Embryonic facial prominence (tissue), 1 donor: ENCODE measurements around the gene OXER1.

Experiments used
- DNase-seq: peaks from one replicate; pipeline ENCODE4 v3.0.0-alpha.2; 2016; ENCODE audit errors: extremely low spot score

OXER1 gene

DNA sequence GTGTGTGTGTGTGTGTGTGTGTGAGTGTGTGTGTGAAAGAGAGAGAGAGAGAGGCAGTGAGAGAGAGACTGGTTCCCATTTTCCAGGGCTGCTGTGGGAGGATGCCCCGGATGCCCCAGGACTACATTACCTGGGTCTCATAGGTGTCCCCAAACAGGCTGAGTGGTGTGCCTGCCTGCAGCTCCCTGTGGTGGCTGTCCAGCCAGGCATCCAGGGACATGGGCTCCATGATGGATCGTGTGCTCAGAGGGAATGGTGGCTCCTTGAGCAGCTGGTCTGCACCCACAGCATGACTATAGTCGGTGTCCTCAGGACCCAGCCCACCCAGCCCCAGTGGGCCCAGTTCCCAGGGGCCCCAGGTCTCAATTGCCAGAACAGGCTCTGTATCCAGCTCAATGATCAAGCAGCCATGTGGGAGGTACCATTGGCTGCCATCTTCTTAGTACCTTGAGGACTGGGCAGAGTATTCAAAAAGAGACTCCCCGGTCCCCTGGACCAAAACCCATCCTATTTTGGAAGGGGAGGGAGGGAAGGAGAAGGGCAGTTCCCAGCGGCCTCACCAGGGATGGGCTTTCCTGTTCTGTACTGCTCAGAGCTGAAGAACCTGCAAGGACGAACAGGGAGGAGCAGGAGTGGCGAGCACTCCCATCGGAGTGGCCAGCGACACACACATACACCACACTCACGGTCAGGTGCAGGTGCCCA lies 5.8 kb upstream of the OXER1 start:
- DNase-seq: no peak

DNA sequence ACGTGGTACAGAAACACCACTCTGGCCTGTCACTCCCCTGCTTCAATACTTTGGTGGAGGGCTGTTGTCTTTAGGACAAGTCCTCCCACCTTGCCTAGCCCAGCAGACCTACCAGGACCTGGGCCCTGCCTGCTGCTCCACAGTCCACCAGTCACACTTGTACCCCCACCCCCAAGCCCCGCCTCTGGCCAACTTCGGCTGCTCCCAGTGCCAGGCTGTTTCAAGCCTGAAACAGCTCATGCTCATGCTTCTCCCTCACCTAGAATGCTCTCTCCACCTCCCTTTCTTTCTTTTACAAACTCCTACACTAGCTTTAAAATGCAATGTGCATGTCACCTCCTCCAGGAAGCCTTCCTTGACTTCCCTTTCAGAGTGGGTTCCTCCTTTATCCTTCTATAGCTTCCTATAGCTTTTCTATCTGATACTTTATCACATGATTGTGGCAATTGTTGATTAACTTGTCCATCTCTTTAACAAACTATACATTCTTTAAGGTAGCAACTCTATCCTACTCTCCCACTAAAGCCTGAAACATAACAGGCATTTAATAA lies 4.8 kb upstream of the OXER1 start:
- no peak for DNase-seq

DNA sequence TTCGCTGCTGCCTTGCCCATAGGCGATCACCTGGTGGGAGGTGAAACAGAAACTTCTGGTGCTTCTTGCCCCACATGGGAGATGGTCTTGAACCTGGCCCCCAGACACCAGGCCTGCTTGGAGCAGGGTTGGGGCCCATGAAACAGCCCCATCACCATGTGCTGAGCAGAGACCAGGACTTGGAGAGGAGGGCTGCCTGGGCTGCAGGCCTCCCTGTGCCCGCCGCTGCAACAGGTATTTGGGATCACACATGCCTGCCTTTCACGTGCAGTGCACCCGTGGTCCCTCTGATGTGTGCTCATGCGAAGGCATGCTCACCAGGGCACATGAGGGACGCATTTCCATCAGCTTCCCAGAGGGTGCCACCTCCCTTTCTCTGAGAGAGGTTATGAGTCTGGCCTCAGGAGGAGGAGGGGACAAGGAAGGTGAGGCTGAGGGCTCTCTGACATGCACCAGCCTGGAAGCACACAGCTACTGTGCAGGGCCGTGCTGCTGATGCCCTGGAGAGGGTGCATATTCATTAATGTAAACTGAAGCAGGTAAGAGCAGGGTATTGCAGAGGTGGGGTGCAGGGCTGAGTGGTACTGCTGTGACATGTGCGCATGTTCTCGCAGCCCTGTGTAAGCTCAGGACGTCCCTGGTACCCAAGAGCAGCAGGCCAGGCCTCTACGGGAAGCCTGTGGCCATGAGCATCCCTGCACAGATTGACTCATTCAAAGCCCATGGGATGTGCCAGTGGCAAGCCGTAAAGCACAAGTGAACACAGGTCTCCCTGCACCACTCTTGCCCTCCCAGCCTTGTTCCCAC lies 4.2 kb upstream of the OXER1 start:
- DNase-seq: no peak

DNA sequence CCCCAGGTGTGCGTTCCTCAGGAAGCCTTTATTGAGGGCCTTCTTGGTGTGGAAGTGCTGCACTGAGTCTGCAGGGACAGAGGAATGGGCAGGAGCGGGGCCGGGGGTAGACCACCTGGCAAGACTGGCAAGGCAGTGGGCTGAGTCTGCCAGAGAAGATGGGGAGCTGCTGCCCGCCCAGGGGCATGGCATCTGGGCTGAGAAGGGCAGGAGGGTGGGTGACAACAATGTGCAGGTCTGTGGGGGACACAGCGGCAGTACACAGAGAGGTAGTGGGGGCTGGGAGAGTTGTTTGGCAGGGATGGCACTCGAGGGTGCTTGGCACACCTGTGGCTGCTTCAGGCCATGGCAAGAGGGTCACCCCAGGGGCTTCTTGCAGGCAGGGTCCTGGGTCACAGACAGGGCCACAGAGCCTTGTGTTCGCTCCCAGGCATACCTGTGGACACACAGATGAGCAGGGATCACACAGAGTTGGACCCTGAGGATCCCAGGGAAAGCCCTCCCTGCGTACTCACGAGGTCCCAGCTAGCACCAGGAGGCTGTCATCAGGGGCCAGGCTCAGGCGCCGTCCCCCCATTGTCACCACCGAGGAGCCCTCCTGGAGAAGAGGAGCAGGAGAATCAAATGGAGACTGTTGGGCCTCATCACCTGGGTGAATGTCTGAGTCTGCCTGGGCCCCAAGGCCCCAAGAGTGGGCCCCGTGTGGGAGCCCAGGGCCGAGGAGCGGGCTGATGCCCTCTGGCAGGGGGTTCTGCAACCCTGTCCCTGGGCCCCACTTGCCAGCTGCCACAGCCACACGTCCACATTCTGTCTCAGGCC lies 3.4 kb upstream of the OXER1 start:
- DNase-seq: no peak

DNA sequence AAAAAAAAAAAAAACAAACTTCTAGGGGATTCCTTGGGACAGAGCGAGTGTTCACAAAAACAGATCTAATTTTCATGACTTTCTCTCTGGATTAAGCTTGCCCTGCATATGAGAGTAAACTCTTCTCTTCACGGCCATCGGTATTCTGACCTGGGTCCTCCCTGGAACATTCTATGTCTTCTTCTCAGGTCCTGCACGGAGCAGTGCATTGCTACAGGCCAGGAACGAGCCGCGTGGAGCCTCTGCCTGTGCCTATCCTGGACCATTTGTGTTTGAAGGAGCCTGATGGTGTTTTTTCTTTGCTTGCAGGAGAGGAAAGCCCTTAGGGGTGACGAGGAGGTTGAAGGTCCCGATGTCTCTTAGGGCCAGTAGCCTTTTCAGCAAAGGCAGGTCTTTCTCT lies 1.8 kb upstream of the OXER1 start:
- DNase-seq: no peak

DNA sequence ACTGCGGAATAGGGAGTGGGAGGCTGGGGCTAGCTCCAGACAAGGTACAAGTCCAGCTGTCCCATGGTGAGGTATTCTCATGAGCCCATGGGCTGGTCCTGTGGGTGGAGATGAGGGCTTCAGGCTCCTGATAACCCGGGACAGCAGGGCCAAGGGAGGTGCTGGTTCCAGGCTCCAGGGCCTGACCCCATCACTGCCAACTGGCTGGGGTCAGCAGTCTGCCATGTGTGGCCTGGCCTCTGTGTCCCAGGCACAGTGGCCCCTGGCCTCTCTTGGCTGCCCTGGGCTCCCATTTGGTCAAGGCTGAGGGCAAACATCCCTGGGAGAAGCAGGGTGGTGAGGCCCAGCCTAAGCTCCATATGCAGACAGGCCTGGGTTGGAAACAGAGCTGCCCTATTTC lies 966 bp upstream of the OXER1 start:
- no peak for DNase-seq

DNA sequence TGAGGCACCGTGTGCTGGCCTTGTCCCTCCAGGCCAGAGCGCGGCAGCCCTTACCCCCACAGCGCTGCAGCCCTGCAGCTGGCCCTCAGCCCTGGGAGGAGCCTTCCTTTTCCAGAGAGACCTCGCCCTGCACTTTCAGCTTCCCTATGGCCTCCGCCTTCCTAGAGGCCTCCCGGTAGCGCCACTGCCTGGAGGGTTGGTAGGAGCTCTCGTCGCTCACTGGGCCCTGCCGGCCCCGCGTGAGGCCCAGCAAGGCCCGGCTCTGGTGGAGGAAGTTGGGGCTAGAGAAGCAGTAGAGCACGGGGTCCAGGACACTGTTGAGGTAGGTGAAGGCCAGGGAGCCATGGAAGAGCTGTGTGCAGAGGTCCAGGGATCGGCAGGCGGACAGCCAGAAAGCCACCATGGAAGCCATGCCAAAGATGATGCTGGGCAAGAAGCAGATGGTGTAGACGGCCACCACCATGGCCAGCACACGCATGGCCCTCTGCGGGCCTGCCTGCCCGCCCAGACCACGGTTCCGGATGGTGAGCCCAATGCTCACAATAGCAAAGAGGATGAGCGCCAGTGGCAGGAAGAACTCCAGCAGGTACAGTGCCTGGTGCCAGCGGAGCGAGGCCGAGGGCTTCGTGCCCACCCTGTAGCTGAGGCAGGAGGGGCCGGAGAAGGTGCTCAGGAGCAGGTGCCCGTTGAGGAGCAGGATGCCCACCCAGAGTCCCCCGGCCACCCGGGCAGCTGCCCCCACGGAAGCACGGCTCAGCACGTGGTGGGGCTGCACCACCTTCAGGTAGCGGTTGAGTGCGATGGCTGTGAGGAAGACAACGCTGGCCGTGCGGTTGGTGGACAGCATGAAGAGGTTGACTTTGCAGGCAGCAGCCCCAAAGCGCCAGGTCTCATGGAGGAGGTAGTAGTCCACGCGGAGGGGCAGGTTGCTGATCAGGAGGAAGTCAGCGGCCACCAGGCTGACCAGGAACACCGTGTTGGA lies 821 bp downstream of the OXER1 start:
- DNase-seq: no peak

DNA sequence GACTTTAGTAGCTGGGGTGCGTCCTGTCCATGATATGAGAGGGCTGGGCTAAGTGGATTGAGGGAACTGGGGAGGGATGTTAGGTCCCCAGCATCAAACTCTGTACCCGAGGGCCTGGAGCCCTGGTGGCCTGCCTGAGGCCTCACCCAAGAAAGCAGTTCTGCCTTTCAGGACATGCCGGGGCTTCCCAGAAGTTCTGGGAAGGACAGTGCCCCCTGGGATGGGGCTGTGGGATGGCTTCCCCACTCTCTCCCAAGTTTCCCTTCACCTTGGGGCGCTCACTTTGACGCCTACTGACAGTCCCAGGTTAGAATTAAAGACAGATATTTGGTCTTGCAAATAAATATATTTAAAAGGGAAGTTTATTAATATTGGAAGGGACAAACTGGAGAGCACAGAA lies 1.8 kb downstream of the OXER1 start:
- no peak for DNase-seq

DNA sequence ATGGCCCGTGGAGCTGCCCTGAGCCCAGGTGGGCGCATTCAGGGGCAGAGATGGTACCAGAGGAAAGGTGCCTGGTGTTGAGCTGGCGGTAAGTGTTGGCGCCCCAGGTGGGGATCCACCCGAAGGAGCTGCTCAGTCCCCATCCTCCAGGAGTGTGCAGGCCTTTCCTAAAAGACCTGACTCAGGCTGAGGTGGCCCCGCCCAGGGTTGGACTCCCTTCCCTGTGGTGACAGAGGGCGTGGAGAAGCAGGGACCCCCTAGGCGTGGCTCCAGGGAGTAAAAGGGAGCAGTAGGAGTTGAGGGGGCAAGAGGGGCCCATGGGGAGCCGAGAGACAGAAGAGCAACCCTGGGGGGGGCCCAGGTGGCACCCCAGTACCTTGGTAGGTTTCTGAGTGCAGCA lies 2.4 kb downstream of the OXER1 start:
- DNase-seq: no peak

DNA sequence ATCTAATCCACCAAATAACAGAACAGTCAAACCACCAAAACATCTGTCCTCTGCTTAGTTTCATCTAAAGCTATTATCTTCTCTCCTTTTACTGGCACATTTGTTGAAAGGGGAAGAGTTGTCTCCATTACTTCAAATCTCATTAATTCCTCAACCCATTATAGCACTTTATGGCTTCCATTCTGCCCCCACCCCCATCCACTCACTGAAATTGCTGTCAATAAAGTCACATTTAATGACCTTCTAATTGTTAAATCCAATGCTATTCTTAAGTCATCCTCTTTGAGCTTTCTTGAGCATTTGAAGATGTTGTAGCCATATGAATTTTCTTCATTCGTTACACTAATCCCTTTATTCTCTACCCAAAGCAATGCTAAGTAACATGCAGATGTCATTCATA lies 5.2 kb downstream of the OXER1 start:
- DNase-seq: no peak

DNA sequence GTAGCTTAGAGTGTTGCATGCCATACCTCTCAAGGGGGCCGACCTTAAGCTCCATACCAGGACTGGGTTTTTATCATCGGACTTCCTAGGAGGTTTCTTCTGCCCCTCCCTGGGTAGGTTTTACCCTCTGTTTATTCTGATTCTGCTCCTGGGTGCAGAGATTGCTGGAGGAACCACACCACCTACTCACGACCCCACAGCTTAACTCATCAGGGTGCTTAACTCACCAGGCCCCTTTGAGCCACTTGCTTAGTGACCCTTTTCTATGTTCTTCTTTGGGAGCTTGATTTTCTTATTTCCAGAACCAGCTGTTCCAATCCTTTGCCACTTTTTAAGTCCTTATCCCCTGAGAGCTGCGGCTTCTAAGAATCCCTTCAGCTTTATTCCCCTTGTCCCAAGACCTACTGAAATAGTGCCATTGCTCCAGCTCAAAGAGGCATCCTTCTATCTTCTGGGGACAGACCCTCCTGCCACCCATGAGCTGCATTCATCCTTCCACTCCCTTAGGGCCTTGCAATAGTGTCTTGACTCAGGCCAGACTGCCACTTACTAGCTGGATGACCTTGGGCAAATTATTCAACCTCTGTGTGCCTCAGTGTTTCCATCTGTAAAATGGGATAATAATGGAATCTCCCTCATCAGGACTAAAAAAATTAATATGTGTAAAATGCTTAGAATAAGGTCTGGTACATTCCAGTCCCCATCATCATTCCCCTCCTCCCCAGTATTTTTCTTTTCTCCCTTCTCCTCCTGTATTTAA lies 5.8 kb downstream of the OXER1 start:
- no peak for DNase-seq

DNA sequence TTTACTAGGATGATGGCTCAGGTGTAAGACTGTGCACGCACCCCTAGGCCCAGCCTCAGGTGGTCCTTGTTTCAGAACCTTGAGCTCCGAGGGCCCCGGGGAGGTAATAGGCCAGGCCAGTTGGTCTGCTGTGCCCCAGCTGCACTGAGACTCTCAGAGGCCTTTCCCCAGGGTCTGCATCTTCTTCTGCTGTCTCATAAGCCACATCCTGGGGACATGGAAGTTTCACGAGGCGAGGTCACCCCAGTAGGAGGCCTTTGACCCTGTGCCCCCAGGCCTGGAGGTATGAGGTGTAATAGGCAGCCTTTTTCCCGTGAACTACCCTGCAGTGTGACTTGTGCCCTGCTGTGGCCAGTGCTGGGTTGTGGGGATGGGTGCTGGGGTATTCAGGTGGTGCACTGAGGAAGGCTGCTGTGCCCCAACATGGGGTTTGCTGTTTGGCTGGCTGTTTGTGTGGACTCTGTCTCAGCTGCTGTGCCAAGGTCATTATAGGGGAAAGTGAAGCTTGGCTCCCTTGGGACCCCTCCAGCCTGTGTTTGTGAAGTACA lies 6.9 kb downstream of the OXER1 start:
- DNase-seq: no peak

DNA sequence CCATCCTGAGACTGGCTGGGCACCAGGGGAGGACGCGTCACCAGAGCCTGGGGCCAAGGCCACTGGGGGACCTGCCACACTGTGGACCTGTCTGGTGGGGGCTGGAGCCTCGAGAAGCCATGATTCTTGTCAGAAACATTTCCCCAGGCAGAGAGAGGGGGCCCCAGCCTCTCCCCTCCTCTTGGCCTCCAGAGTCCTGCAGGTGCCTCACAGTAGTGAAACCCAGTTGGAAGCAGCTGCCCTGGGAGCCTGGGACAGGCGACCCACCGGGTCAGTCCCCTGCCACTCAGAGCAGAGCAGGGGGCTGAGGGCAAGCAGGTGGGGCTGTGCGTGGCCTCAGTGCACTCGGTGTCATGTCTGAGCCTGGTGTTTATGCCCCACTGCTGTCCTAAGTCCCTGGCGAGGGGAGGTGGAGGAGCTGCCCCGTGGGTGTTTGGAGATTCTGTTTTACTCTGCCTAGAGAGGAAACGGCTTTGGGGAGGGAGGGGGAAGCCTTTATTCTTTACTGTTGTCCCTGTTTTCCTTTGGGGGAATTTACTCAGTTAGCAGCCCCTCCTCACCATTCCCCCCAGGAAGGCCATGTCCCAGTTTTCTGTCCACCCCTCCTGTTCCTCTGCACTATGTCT lies 7.7 kb downstream of the OXER1 start:
- DNase-seq: no peak

DNA sequence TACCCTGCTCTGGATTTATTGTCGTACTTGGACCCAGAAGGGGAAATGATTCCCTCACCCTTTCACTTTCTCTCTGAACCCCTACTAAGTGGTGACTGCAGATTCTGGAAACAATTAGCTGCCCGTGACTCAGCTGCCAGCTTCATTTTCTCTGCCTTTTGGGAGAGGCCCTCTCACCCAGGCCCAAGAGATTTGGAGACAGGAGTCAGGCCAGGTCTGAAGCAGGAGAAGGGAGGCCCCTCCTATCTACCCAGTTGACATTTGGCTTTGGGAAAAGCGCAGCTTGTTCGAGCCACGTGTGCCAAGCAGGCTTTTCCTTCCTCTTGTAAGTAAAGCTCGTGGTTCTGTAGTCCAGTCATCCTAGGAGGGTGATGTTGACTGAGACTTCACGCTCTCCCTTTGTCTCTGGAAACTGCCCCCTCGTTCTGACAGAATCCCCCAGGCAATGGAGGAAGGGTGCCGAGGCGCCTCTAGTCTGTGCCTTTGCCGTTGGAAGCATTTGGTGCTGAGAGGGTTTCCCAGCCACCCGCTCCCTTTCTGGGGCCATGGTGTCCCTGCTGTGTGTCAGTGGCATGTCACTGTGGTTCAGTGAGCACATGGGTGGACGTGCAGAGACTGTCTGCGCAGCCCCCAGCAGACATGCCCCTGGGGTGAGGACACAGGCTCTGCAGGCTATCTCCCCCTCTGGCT lies 8.6 kb downstream of the OXER1 start:
- no peak for DNase-seq

DNA sequence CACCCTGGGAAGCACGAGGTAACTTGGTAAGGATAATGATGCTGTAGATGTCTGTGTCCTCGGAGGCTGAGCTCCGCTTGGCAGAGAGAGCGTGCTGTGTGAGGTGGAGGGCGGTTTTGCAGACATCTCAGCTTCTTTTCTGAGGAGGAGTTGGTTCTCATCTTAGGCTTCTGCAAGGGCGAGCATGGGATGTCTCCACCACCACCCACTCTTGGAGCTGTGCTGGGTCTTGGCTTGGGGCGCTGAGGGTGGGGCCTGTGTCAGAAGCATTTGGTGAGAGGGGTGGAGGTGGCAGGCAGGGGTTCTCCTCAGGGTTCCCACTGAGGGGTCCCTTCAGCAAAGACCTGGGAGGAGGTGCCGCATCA lies 9.2 kb downstream of the OXER1 start:
- DNase-seq: no peak

DNA sequence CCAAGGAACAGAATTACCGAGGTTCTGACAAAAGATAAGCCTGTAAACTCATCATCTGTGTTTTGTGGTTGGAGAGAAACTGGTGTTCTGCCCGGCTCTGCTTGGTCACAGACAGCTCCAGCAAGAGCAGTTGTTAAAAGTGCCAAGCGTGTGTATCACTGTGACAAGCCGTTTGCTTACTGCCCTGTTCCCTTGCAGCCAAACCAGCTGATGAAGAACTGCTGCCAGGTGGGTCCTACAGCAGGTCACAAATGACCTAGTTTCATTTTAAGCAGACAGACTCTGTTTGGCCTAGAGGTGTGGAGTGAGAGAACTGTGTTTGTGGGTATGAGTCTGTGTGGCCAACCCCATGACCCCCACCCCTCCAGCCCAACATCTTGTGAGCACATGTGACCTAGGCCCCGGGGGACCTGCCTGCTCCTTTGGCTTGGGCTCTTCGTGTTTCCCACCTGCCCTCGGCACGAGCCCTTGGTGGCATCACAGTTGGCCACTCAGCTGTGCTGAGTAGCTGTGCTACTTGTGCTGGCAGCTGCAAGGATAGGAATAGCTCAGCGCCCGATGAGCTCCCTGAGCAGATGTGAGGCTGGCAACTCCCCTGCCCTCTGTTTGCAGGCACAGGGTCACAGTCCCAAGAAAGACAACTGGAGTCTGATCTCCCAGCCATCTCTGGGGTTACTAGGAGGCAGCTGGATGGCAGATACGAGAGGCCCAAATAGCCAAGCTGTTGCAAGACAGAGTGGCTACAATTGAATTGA lies 9.7 kb downstream of the OXER1 start:
- DNase-seq: no peak

DNA sequence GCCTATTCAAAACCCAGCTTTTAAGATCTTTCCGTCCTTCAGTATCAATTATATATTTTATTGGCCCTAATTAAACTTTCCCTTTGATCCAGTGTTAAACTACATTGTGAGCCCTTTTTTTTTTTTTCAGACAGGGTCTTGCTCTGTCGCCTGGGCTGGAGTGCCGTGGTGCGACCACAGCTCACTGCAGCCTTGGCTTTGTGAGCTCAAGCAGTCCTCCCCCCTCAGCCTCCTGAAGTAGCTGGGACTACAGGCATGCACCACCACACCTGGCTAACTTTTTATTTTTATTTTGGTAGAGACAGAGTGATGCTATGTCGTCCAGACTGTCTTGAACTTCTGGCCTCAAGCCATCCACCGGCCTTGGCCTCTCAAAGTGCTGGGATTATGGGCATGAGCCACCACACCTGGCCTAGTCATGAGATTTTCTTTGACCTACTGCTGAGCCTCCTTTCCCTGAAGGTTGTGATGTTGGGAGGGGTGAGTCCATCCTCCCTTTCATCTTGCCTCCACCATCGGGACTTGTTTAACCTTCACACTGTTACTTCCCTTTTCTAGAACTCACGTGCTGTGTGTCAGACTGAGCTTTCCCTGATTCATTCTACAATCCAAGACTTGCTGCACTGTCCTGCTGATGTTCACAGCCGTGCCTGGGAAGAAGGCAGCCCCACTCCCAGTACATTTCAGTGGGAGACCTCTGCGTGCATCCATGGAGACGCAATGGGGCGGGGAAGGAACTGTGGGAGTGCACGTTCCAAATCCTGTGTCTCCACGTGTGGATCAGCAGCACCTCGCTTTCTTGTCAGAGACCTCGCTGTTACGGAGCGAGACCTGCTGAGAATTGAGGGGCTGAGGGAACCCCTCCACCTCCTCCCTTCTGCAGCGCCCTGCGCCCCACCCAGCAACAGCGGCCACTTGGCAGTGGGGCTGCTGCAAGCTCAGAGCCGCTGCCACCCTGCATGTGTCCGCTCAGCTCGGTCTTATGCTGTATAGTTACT lies 10.8 kb downstream of the OXER1 start:
- DNase-seq: no peak
